IPS-18c (cell line): ENCODE results near the gene BMP10.

Experiments
- H3K4me3 ChIP-seq: 2 replicates; pipeline ENCODE4 v1.7.0; 2013; ENCODE audit warnings: low read depth, mild to moderate bottlenecking, low read length, moderate library complexity; ENCODE audit not compliant: insufficient read depth
- H3K9me3 ChIP-seq: one replicate; pipeline ENCODE4 v1.6.1; 2013; ENCODE audit warnings: mild to moderate bottlenecking, low read length, moderate library complexity; ENCODE audit not compliant: control insufficient read depth, insufficient read depth

The BMP10 gene

DNA sequence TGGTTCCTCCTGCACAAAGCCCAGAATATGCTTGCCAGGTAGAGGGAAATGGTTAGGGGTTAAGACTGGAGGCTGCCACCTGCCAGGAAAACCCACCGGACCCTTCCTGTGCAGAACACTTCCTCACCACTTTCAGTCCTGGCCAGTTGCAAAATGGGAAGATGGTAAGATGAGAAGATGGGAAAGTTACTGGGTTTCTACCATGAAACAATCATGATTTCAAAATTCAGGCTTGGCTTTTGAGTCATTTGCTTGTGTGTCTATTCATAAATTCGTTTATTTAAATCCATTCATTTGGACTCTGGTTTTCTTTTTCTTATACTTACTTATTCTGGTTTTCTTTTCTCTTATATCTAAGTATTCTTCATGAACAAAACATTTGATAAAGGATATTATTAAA lies 7.2 kb downstream of the BMP10 start:
- Histone ChIP-seq H3K9me3 (no peaks in the 10 kb centered on the region), H3K4me3 (no peak overlapping the region)

DNA sequence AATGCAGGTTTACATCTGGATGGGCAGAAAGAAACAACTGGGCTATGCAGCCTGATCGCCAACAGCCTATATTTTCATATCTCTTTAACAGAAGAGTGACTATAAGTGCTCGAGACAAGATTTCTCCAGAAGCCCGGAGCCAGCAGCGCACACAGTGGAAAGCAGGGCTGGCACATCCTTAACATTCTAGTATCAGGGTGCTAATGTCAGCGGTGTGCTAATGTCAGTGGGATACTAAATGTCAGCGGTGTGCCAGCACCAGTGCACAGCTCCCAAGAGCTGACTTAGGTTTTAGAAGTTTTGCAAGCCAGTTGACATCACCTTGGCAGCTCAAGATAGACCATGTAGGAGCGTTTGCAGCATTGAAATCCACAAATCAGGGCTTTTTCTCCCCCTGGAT lies 8.3 kb downstream of the BMP10 start:
- H3K4me3 ChIP-seq = no peak overlapping the region
- H3K9me3 ChIP-seq = no peaks in the 10 kb centered on the region

DNA sequence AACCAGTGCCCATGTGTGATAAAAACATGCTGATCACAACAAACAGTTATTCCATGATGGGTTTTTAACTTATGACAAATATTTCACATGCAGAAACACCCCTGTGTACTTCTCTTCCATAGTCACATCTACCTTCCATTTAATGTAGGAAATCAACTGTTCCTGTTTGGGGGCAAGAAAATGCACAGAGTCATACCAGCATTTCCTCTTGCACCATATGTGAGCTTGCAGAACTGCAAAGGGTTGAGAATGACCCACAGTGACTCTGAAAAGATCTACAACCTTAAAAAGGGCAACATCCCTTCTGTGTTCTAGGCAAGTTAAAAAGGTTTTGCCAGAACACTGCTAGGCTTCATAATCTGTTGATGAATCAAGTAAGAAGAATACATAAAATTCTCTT lies 9.9 kb downstream of the BMP10 start:
- no peaks in the 10 kb centered on the region for H3K9me3 ChIP-seq
- no peak overlapping the region for H3K4me3 ChIP-seq

DNA sequence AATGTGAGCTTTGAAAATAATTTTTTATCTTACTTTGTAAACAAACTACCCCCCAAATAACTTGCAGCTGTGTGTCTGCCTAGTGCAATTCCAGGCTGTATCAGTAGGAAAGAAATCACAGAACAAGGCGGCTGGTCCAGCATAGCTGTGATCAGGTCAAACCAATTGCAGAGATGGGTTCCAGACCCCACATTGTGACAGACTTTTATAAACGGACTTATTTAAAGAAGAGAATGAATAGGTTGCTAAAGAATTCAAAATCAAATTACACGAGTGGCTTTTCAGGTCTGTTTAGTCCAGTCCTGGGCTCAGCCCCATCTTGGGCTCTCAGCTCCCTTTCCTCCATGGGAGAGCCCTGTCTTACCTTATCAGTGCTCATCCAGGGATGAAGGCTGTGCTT lies 11.1 kb downstream of the BMP10 start:
- Histone ChIP-seq H3K9me3 (no peaks in the 10 kb centered on the region), H3K4me3 (no peak overlapping the region)

DNA sequence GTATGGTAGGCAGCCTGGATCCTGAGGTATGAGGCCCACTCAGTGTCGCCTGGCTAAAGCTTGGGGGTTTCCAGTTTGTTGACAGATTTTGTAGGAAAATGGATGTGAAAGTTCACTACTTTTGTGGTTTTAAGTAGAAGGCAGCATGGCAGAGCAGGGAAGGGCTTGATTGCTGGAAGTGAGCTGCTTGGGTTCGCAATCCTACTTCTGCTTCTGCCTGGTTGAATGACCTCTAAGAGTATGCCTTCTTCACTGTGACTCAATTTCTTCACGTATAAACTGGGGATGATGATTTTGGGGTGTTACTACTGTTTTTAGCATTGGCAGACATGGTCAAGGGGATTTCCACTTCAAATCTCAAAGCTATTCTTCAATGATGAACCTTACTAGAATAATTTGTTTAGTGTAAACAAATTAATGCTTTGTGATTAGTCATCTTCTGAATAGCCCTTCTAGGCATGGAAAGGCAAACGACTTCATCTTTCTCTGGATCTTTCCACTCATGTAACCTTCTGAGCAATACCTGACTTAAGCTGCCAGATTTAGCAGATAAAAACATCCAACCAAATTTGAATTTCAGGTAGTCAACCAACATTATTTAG lies 13.2 kb downstream of the BMP10 start:
- Histone ChIP-seq H3K4me3 (no peak overlapping the region), H3K9me3 (no peaks in the 10 kb centered on the region)

DNA sequence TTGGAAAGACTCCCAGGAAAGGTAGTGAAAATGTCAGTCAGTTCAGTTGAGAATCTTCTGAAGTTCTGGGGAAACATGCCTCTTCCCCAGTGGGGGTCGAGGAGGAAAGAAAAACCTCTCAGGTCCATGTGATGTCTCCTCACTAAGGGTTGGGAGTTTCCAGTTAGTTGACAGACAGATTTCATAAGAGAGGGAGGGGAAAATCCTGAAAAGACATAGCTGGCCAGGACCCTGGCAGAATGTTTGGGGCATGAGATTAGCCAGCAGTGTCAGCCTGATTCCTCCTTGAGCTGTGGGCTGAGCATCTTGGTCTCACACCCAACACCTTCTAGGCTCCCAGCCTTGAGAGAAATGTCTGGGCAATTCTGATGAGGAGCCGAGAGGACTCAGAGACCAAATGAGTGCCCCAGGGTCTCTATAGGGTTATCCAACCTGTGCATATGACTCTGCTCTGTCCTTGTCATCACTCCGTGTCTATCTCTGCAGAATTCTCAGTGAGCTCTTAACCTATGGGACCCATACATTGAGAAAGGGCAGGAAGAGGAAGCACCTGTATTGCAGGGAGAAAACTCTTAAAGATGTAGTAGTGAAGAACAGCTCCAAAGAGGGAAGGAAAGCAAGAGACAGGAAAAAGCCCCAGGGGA lies 13.9 kb downstream of the BMP10 start:
- no peaks in the 10 kb centered on the region for H3K9me3 ChIP-seq
- H3K4me3 ChIP-seq = no peak overlapping the region

DNA sequence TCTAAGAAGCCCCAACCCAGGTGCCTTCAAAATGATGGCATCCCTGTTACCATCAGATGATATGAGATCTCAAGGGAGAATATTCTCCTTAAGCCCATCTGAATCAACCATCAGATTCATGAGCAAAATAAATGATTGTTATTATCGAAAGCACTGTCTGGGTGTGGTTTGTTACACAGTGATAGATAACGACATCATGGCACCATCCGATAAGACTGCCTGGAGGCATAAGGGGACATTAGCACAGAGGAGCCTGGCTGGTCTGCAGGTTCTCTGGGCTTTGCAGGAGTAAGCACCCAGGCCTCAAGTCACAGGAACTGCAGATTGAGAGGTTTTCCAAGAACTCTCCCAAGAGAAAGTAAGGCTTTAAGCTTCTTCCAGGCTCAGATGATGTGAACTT lies 15.6 kb downstream of the BMP10 start:
- no peaks in the 10 kb centered on the region for H3K9me3 ChIP-seq
- no peak overlapping the region for H3K4me3 ChIP-seq

DNA sequence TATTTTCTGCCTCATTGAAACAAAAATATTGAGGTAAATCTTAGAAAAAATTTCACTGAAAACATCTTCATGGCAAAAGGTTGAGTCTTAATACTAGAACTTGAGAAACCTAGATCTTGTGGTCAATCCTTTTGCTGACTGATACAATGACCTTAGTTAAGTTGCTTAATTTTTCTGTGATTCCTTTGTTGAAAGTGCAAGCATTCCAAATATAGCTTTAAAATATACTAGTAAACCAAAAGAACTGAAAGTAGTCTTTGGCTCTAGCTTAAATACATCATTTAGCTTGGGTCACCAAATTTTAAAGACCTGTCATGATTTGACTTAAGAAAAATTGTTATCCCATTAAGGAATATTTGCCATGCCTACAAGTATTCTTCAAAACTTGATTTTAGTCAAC lies 16.7 kb downstream of the BMP10 start:
- H3K4me3 ChIP-seq = no peak overlapping the region
- H3K9me3 ChIP-seq = no peaks in the 10 kb centered on the region

DNA sequence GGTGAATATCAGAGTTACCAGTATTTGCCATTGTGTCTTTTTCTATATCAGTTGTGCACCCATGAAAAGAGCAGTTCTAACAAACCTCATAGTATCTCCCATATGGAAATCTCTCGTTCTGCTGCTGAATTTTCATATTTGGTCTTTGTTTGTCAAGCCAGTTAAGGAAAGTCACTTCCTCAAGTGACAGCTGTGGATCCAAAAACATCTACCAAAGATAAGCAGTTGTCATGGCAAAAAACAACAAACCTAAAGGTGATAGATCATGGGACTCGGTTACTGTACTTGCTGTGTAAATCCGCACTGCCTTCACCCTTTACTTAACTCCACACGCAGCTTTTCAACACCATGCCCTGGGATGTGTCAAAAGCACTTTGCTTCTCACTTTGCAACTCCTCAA lies 17.3 kb downstream of the BMP10 start:
- H3K9me3 ChIP-seq = no peaks in the 10 kb centered on the region
- no peak overlapping the region for H3K4me3 ChIP-seq

DNA sequence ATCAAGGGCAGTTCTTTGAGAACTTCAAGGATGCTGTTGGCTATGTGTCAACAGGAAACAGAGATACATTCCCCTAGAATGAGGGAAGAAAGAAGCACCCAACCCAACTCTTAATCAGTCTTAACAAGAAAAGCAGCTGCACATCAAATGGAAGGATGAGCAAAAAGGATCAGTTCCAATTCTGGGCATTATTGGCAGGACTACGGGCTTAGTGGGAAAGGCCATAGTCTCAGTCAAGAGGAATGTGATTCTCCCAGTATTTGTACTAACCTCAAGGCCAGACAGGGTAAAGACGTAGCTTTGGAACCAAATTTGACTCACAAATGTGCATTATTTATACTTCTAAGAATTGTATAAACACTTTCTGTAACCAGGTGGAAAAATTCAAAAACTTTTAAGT lies 18.2 kb downstream of the BMP10 start:
- Histone ChIP-seq H3K9me3 (no peaks in the 10 kb centered on the region), H3K4me3 (no peak overlapping the region)

DNA sequence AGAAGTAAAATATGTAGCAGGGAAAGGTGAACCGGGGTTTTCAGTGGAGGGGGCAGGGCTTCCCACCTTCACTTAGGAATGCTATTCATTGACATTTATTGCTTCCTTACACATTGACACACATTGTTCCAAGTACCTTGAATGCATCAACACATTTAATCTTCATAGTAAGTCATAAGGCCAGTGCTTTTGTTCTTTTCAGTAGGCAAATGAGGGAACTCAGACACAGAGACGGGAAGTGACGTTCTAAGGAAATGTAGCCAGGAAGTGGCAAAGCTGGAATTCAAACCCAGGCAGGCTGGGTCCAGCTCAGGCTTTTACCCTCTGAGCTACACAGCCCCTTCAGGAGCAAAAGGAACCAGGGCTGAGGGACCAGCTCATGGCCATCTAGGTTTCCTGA lies 20.7 kb downstream of the BMP10 start:
- no peaks in the 10 kb centered on the region for H3K9me3 ChIP-seq
- no peak overlapping the region for H3K4me3 ChIP-seq

DNA sequence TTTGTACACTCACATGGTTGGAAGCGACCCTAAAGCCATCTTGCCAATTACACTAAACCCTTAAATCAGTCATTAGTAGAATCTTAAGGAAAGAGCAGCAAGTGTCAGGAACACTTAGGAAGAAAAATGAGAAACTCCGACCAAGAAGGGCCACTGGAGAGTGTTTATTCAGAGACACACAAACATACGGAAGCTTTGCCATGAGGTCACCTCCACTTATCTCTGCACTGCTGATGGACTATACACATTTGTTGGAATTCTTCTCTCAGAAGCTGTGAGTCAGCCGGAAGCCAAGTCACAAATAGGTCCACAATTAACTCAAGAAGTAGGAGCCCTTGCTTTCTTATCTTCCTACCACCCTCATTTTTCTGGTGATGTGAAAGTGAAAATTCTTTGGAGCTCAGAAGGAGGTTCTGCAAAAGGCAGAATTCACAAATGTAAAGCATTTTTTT lies 21.6 kb downstream of the BMP10 start:
- no peak overlapping the region for H3K4me3 ChIP-seq
- no peaks in the 10 kb centered on the region for H3K9me3 ChIP-seq

DNA sequence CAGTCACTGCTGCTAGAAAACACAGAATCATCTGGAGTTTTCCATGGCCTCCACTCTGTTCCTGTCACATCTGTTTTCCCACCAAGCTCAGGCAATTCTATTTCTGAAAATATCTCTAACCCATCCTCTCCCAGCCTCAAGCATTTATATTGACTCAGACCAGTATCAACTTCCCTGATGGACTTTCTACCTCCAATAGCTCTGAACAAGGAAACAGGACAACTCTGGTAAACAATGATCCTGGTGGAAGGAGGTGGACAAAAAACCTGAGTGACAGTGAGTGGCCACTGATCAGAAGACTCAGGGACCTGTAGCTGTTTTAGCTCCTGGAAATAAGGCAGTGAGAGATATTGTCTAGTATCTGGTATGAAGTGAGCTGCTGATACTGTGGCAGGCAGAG lies 23.4 kb downstream of the BMP10 start:
- no peak overlapping the region for H3K4me3 ChIP-seq
- H3K9me3 ChIP-seq = no peaks in the 10 kb centered on the region

DNA sequence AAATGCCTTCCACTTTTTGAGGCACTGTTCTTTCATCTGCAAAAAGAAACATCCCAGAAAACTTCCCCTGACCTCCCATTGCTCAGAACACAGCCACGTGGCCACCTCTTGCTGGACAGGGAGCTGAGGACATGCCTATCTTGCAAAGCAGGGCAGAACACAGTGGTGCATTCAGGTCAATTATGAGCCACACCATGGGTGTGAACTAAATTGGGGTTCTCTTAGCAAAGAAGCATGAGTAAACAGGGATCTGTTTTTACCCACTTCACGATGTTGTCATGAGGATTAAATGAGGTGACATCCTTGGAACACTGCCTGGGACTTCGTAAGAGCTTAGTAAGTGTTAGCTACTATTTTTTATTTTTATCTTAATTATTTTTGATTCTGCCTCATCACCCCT lies 25.1 kb downstream of the BMP10 start:
- H3K4me3 ChIP-seq = no peak overlapping the region
- no peaks in the 10 kb centered on the region for H3K9me3 ChIP-seq

DNA sequence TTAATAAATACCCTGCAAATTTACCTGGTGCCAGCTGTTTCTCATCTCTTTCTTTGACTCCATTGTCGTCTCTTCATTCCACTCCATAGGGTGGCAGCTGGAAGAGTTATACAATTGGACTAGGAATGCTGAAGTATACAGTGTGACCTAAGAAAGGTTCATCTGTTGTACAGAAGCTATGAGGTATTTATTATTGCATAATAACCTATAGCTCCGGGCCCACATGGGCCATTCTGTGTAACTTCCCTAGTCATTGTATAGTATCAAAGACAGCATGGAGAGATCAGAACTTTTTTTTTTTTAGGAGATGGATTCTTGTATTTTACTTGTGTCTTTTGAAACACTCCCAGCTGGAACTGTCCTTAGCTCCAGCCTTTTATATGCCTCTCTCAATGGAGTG lies 26.2 kb downstream of the BMP10 start:
- Histone ChIP-seq H3K9me3 (peaks cover under 1% of the 10 kb centered on the region), H3K4me3 (no peak overlapping the region)

DNA sequence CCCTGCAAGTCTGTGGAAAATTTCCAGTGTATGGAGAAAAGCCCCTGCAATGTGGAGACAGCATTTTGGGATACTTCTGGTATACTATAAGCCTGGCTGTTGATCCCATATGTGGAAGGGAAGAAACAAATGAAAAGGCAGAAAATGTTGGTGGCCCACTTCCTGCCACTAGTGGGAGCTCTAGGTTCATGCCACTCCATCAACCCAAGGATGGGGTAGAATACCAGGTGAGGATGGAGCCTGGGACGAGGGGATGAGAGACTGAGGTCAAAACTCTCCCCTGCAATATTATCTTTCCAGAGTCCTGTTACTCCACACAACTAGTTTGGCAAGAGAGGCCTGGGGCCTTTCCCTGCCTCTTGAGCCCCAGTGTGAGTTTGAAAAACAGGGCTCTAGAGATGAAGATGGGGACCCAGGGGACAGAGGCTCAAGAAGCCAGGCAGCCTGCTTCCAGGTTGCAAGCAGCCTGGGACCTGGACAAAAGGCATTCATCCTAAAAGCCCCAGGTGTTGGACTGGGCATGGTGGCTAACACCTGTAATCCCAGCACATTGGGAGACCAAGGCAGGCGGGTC lies 31.9 kb downstream of the BMP10 start:
- Histone ChIP-seq H3K4me3 (no peak overlapping the region), H3K9me3 (peaks cover 11% of the 10 kb centered on the region)

DNA sequence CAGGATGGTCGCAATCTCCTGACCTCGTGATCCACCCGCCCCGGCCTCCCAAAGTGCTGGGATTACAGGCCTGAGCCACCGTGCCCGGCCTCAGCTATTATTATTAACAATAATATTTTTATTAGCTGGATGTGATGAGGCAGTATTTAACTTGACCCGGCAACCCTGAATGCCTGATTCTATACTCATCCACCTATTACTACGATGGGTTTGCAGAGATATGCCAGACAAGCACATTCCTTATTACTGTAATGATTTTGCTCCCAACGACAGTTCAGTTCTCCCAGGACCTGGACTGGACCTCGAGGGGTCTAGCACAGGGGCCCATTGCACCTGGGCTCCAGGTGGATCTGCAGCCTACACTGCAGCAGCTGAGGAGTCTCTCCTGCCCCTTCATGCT lies 32.6 kb downstream of the BMP10 start:
- H3K9me3 ChIP-seq = peaks cover 11% of the 10 kb centered on the region
- no peak overlapping the region for H3K4me3 ChIP-seq

DNA sequence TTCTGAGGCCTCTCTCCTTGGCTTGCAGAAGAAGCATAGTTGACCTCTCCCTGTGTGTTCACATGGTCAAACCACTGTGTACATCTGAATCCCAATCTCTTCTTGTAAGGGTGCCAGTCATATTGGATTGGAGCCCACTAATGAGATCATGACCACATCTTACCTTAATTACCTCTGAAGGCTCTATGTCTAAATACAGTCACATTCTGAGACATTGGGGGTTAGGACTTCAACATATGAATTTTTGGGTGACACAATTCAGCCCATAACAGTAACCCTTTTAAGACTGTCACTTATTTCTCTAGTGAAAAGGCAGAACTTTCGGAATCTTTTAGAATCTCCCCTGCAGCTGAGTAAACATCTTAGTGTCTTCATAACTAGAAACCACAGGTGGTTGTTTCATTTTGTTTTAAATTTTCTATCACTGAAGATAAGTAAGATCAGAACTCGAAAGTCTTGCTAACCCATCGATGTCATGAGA lies 33.3 kb downstream of the BMP10 start:
- no peak overlapping the region for H3K4me3 ChIP-seq
- peaks cover 11% of the 10 kb centered on the region for H3K9me3 ChIP-seq
